Stimulated activated CD4-positive, alpha-beta T cell treated with anti-CD3 and anti-CD28 coated beads, Interleukin-12 subunit alpha, Interleukin-12 subunit beta, amount 100 ng/mL, for 4 hours (primary cell): ENCODE measurements around the gene CIDEB.

Experiments
- DNase-seq: peaks from one replicate; pipeline ENCODE4 v3.0.0-alpha.2; 2020

CIDEB gene

DNA sequence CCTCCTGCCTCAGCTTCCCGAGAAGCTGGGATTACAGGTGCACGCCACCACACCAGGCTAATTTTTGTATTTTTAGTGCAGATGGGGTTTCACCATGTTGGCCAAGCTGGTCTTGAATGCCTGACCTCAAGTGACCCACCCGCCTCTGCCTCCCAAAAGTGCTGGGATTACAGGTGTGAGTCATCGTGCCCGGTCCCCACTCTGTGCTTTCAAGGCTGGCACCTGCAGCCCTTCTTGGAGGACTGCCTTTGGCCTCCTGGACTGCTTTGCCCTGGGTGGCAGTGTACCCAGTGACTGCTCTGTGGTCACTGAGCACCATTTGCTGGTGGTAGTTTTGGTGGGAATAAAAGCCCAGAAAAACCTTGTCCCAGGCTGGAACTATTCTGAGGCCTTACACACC is 20.8 kb downstream of the CIDEB start:
- no peak for DNase-seq

DNA sequence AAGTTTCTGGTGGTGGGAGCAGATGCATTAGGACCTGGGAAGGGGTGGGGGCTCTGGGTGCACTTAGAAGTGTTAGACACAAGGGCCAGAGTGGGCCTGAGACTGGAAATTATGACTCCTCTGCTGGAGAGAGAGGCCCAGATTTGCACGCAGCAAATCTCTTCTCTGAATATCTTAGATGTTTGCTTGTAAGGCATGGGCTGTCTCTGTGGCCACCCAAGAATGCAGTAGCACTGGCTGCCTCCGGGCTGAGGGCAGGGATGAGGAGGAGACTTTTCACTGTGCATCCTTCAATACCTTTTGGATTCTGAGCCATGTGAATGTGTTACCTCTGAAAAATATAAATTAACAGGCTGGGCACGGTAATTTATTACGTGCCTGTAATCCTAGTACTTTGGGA is 22.4 kb downstream of the CIDEB start:
- DNase-seq = no peak

DNA sequence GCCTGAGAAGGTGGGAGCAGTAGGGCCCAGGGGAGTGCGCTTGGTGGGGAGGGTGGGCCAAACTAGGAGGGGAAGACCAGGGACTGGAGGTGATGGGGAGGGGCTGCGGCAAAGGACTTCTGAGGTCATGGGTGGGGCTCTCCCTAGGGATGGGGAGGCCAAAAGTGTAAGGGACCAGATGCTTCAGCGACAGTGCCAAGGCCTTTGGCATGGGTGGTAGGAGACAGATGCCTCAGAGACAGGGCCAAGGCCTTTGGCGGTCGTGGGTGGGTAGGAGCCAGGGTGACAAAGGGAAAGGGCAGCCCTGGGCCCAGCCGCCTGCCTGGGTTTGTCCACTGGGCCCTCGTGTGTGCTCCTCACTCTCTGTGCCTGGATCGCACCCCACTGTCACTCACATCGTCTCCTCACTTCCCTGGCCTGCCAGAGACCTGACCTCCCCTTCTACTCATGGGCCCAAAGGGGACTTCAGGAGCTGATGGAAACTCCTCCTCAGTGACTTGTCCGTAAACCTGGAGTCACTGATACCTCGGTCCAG is 23.2 kb downstream of the CIDEB start:
- DNase-seq = no peak

DNA sequence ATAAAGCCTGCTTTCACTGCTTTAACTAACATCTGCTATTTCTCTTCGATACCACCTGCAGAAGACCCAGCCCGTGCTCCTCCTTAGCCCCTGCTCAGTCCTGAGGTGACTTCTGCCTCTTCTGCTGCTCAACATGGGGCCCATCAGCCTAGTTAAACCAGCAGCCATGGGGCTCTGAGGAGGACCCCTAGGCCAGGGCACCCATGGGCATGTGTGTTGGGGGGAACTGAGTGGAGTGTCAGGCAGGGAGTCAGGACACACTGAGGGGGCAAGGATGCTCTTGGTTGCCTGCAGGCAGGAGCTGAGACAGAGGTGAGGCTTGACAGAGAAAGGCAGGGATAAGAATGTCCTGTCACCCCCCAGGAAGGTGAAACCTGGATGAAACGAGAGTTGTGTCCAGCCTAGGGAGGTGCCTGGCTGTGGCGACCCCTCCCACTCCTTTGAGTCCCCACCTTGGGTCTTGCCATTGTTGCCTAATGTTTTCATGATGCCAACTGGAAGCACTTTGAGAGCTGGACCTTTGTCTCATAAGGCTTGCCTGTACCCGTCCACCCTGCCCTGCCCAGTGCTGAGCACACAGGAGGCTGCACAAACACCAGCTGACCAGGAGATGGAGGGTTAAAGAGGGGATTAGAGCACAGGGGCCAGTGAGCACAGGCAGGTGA is 23.8 kb downstream of the CIDEB start:
- DNase-seq = no peak

DNA sequence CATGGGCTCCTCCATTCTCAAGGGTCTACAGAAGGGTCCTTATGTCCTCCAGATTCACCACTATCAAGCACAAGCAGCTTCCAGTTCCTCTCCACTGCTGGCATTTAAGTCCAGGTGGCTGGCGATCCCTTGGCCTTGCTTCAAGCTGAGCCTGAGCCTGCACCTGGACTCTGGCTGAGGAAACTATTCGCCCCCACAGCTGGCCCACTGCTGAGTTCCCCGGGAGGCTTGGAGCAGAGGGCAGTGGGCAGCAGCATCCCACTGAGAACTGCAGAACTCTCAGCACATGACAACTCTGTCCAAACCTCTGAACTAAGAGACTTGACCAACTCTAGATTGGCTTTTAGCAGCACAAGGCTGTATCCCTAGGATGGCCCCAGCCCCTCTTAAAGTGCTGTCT is 25.0 kb downstream of the CIDEB start:
- DNase-seq = no peak

DNA sequence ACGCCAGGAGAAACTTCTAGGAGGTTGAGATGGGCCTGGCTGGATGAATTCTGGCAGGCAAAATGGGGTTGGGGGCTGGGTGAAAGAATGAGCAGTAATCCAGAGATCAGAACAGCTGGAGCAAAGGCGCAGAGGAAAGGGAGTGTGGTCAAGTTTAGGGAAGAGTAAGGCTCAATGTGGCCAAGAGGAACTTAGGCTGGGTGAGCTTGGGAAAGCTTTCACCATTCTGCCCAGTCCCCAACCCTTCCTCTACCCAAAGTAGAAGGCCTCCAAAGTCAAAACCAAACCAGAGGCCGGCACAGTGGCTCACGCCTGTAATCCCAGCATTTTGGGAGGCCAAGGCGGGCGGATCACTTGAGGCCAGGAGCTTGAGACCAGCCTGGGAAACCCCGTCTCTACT is 26.1 kb downstream of the CIDEB start:
- DNase-seq = no peak

DNA sequence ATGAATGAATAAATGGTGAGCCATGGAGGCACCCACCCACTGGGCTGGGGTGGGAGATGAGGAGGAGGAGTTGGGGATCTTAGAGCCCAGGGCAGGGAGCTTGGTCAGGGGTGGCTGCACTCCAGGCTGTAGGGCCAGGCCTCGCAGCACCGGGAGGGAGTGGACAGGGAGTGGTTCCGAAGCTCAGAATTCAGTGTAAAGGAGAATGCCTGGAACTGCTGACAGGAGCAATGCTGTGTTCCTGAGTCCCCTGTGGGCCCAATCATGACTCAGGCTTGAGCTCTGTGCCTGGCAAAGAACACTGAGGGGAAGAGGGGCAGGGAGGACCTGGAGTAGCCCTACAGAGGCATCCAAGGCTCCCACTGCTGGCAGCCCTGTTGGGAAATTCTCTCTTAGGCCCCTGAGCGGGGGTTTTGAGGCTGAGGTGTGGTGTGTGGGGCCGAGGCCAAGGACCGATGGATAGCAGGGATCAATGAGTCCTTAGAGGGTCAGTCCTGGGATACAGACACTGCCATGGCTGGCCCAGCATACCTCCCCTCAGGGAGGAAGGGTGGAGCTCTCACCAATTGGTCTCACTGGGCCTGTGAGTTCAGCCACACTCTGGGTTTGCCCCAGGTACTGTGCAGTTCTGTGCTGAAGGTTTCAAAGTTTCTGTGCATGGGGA is 26.8 kb downstream of the CIDEB start:
- DNase-seq = no peak

DNA sequence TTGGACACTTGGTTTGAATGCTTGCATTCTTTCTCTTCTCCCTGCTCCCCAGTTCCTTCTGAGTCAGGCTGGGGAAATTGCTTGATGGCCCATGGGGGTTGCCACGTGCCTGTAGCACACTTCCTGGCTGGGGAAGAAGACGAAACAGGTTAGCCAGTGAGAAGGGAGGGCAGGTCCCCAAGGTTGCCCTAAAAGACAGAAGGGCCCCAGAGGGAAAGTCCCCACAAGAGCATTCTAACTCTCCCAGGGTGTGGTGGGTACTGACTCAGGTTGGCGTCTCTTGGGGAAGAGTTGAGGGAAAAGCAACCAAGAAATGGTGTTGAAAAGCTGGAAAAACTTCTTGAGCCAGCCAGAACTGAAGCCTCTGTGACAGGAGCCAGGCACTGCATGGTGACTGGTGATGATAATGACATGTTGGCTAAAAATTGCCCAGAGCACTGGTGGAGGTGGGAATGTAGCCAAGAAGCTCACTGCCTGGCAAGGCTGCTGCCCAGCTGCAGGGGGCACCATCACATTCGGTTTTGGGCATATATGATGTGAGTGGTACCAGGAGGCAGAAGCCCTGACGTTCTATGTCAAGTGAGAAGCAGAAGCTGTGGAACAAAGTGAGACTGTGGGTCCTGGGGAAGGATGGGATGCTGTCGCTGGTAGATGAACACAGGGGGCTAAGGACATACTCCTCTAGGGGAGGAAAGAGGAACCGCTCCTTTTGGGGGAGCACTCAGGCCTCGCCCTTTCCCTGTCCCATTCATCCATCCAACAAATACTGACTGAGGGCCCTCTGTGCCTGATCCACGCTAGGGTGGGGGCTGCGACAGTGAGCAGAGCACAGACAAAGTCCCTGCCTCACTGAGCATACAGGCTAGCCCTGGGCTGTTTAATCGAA is 28.2 kb downstream of the CIDEB start:
- peak; percentile 48 for DNase-seq

DNA sequence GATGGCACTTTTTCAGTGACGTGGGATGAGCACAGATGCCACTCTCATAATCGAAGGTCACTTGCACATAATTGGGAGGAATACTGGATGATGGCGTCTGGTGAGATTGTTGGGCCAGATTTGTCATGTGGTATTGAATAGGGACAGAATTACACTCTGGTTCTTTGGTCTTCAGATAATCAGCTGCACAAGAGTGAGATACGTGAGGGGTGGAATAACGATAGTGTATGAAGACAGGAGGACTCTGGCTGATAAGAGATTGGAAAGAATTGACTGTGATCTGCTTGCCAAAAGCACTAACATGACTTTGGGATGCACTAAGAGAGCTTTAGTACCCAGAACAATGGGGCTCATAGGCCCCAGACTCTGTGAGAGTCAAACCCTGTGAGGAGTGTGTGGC is 29.4 kb downstream of the CIDEB start:
- no peak for DNase-seq

DNA sequence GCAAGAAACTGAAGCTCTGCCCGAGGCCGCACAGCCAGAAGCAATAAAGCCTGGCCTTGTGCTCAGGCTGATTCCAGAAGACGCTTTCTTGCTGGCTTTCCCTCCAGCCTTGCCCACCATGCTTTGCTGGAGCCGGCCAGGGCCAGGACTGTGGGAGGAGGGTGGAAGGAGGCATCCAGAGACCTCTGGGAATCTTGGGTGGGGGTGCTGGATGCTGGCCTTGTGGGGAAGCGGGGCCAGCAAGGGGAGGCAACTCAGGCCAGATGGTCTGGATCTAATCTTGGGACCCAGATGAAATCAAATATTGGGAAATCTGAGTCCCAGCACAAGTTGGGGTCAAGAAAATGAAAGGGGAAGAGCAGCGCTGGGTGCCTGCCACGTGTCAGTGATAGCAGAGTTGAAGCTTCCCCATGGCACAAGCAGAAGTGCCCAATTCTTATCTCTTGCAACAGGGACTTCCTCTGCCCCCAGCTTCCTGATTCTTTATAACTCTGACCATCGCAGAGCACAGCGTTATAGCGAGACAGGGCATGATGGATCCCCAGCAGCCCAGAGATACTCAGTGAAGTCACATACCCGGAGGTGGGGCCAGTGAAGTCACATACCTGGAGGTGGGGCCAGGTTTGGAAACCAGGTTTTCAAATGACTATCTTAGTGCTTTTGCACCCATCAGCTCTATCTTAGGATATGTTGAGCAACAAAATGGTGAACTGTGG is 30.0 kb downstream of the CIDEB start:
- peak; percentile 13 for DNase-seq

DNA sequence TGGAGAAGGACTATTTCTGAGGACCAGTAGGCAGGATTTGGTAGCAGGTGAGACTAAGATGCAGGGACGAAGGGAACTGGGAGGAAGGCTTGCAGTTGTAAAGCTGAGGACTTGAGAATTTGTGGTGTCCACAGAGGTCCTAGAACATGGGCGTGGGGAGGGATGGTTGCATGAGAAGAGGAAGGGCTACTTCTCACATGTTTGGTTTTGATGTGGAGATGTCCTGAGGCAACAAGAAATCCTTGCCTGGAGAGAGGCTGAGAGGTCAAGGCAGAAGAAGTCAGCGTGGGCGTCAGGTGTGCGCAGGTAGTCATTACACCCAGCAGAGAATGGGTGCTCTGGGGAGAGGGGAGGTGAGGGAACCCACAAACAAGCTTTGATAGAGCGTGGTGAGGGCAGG is 30.7 kb downstream of the CIDEB start:
- DNase-seq = no peak

DNA sequence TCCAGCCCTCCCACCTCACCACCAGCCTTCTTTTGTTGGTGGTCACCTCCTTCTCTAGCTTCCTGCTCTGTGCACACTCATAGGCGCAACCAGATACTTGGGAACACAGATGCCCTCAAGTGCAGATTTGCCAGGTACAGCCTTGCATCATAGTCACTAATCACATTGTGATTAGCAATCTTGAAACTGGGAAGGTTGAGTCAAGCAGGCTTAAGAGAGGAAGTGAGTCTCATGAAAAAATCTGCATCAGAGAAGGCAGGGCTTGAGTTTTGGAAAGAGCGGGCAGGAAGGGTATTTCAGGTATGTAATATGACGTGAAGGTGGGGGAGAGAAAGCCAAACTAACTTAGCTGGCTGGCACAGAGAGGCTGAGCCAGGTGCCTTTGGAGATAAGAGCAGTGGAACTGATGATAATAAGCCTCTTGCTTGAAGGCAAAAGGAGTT is 33.7 kb downstream of the CIDEB start:
- peak; percentile 34 for DNase-seq

DNA sequence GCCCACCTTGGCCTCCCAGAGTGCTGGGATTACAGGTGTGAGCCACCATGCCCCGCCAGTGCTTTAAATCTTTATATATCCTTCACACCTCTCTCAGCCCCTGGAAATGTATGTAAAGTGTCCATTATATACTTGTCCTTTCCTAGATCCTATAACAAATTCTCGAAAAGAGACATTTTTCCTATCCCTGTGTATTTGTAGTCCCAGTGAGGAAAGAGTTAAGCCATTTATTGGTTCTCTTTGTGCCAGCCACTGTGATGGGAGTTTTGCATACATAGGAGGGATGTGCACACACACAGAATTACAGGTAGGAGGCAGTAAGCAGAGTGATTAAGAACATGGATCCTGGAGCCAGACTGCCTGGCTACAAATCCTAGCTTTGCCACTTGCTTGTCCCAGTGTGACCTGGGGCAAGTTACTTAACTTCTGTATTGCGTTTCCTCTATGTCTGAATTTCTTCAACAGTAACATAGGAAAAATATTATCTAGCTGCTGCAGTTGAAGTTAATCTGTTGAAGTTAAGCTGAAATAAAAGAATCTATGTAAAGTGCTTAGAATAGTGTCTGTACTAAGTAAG is 34.3 kb downstream of the CIDEB start:
- no peak for DNase-seq

DNA sequence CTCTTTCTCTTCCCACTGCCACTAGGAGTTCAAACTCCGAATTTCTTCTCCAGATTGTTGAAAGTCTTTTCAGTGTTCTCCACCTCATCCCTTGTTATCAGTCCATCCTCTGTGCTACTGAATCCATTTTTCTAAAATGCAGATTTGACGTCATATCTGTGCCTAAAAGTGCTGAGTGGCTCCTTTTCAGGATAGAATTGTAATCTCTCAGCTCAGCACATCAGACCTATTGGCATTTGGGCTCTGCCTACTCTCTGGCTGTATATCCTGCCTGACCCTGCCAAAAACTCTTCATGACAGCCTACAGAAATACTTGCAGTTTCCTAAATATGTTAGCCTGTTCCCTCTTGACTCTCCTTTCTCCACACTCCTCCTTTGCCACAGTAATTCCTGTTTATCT is 35.3 kb downstream of the CIDEB start:
- DNase-seq = no peak

DNA sequence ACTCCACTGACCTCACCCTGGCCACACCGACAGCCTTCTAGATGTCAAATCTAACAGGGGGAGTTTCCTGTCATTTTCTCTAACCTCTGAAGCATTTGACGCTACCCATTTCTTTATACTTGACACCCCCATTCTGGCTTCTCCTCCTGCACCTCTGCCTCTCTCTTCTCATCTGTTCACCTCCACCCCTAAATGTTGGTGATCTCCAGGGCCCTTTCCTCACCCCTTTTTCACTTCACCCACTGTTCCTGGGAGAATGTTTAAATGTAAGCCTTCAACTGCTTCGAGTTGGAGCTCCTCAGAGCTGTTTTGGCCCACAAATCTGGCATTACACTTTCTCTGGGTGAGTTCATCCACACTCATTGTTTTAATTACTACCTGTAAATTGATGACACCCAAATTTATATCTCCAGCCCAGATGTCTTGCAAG is 35.9 kb downstream of the CIDEB start:
- no peak for DNase-seq

DNA sequence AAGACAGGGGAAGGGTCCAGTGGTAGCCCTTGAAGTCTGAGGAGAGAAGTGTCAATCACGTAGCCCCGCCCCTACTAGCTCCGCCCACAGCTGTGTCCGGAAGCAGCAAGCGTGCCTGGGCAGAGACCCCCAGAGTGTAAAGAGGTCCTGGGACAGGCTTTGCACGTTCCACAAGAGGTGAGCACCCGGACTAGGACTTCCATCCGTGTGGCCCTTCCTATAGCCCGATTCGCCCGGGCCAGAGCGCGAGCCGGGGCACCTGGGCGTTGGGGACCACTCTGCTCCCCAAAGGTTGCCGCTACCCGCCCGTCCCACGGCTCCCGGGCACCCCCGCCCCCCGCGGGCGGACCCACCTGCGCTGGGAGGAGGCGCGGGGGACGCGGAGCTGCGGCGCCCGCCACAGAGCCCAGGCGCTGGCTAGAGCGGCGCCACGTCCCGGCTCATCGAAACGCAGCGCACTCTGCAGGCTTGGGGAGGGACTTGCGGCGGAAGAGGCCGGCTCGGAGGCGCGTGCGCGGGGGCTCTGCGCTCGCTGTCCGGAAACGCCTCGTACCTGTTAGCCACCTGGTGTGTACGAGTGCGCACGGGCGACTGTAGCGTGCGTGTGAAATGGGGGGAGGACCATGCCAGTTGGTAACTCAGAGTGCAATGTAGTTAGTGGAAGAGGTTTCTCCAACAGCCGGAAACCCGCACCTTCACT is 36.5 kb downstream of the CIDEB start, which contains the start of gene RABGGTA:
RABGGTA (minus strand) TSS at position 464 of the 700 bp plus-strand sequence. CDS start 482 bp downstream, outside the sequence.
- DNase-seq = peak; percentile 84

DNA sequence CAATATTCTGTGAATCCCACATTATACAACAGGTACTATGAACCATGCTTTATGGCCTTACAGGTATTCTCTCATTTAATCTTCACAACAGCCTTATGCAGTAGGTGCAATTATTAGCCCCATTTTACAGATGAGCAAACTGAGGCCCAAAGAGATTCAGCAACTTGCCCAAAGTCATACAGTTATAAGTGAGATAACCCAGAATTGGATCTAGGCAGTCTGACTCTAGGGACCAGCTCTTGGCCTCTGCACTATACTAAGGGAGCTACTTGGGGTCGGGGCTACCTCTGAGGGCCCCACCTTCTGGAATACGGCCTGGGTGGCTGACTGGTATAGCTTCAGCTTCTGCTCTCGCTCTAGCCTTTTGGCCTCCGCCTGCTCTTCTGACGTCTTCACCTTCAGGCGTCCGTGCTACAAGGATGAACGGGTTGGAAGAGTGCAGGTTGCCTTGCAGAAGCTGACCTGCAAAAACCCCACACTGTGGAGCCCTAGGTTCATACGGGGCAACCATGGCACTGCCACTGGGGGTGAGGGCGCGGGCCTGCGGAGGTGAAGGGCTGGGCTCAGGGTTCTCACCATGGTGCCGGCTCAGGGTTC is 37.1 kb downstream of the CIDEB start:
- no peak for DNase-seq

DNA sequence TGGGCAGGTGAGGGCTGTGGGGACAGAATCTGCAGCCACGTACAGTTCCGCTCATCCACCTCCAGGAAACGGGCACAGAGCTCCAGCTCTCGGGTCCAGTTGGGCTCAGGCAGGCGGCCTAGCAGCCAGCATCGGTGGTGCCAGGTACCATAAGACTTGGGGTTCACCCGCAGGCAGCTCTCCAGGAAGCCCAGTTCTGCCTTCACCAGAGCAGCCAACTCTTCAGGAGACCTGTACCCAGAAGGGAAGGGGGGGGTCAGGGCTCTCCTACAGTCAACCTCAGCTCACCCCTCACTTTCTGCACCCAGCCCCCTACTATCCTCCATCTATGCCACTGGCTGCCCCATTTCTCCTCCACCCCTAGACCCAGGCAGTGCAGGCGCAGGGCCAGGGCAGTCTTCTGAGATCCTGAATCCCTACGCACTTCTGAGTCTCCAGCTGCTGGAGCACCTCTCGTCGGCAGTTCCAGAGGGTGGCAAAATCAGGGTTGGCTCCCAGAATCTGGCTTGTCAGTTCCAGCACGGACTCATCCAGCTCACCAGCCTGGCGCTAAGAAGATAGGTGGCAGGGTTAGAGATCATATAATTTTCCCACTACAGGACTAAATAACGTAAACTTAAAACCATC is 37.8 kb downstream of the CIDEB start:
- no peak for DNase-seq

DNA sequence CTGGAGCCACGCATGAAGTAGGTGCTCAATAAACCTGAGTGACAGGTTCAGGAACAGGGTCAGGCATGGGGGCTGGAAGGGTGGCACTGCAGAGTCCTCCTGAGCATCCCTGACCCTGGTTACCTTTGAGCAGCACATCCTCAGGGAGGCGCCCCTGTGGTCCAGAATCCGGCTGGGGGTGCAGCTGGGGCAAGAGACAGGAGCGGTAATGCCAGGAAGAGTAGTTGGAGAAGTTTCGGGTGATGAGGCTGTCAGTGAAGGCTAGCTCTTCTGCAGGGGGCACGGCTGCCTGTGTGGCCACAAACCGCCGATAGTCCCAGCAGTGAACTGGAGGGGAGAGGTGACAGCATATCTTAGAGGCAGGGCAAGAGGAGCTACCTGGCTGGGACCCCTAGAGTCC is 38.4 kb downstream of the CIDEB start:
- DNase-seq = no peak

DNA sequence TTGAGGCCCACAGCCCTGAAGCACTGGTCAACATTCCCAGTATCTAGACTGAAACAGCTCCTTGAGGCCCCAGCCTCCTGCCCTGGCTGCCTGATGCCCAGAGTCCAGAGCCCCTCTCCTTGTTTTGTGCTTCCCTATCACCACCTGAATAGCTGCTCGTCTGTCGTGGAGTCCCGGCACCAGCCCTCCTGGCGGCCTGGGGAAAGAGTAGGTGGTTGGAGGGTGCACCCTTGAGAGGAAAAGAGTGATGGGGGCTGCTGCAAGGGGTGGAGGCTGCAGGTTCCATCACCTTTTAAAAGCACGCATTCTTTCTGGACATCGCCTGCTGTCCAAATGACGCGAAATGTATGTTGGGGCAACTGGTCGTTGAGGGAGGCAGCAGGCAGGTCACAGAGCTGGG is 39.6 kb downstream of the CIDEB start:
- DNase-seq = no peak

DNA sequence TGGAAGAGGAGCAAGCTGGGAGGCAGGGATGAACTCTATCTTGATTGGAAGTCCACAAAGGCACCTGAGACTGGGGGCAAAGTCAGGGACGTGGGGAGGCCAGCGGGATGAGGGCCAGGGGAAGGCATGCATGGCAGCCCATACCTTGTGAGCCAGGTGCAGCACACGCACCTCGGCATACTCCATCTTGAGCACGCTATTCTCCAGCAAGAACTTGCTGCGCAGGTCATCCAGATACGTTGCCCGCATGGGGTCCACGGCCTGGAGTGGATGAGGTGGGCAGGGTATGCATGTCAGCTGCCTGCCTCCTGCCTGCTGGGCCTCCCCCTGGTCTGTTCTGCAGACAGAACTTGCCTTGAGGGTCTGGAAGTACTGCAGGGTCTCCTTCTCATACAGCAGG is 40.3 kb downstream of the CIDEB start:
- DNase-seq = no peak
